Thyroid gland (tissue), 4 donors: ENCODE results near the gene TAS2R41. TPM values are rescaled to one million over a fixed set of nuclear protein-coding genes. Genes with fewer than 3 reads are reported as not detected.
"Not testable (repeated sequence)": the region's sequence is repeated elsewhere in the genome, so short reads cannot be mapped to it uniquely, and the experiment has no call there.

Source experiments
- DNase-seq, 2 donors: peaks; one replicate each; pipeline ENCODE4 v3.0.0-alpha.2; 2019
- H3K27ac ChIP-seq, 3 donors: fragments of 200-600 bp; sonication (generic); 1 replicate in 2 of 3; 2 replicates in 1 of 3; pipeline ENCODE4 v1.5.1; 2016 to 2019; ENCODE audit warnings: mild to moderate bottlenecking in 1 of 3, moderate library complexity in 1 of 3
- H3K27me3 ChIP-seq: fragments of 200-600 bp; sonication (generic); one replicate; pipeline ENCODE4 v1.5.1; 2019
- H3K36me3 ChIP-seq, 2 donors: fragments of 200-600 bp; sonication (generic); one replicate each; pipeline ENCODE4 v1.5.1; 2016 to 2019
- H3K4me1 ChIP-seq, 2 donors: fragments of 200-600 bp; sonication (generic); one replicate each; pipeline ENCODE4 v1.5.1; 2017 to 2019
- H3K4me3 ChIP-seq, 3 donors: fragments of 200-600 bp; sonication (generic); replicated peaks in 1 of 3; 1 replicate in 2 of 3; 2 replicates in 1 of 3; pipeline ENCODE4 v1.5.1; 2016; ENCODE audit warnings: mild to moderate bottlenecking in 1 of 3
- H3K9me3 ChIP-seq: fragments of 200-600 bp; sonication (generic); one replicate; pipeline ENCODE4 v1.5.1; 2017
- CTCF ChIP-seq, 6 experiments: fragments of 200-600 bp in 3 of 6; fragments of 450-650 bp in 3 of 6; sonication (generic) in 3 of 6; IDR thresholded peaks; one replicate each; pipeline ENCODE4 v1.5.1; 2016 to 2019; ENCODE audit warnings: antibody characterized with exemption in 6 of 6, mild to moderate bottlenecking in 2 of 6, inconsistent platforms in 1 of 6, moderate library complexity in 1 of 6
- POLR2A ChIP-seq, 2 donors: fragments of 450-650 bp; IDR thresholded peaks; one replicate each; pipeline ENCODE4 v1.6.1; 2017; ENCODE audit warnings: antibody characterized with exemption in 2 of 2, mild to moderate bottlenecking in 2 of 2, moderate library complexity in 1 of 2
- WGBS, 2 donors: methylation state at CpG; one replicate each; pipeline ENCODE4 v1.1.5; 2017; 5-methylcytosine and 5-hydroxymethylcytosine counted together
- intact Hi-C: fragments of 100-400 bp; cut with DNase I; formaldehyde crosslinking; loops from one replicate; pipeline ENCODE4 v1.15.1; 2023
- total RNA-seq, 4 donors: library from RNA; depleted of rRNA; stranded (reverse); fragments of >200 nt; gene quantifications; one replicate each; pipeline ENCODE4 v1.2.3, GENCODE V29; 2016

The TAS2R41 gene
- total RNA-seq, 4 donors from 2014 or later: not detected

GRCh38 chr7:143519411-143520131, 41.9 kb downstream of the TAS2R41 start:
- Histone ChIP-seq H3K4me1 (peaks cover 0 to 4% of the 10 kb centered on the region in 2 donors), H3K27ac (no peak overlapping the region), H3K9me3 (no peaks in the 10 kb centered on the region), H3K36me3 (no peaks in the 10 kb centered on the region), H3K4me3 (no peak overlapping the region), H3K27me3 (no peaks in the 10 kb centered on the region)
- DNase-seq: no peak
- WGBS, 2 donors: 64 to 72% methylated on average over 7 of the region's 7 CpGs
- TF ChIP-seq CTCF (IDR thresholded peaks at IDR 0.05): no peak
- TF ChIP-seq POLR2A (IDR thresholded peaks at IDR 0.05): no peak
- intact Hi-C loops: no loop called here

GRCh38 chr7:143522309-143522916, 44.7 kb downstream of the TAS2R41 start:
- H3K36me3 ChIP-seq, H3K4me3 ChIP-seq, H3K9me3 ChIP-seq, H3K27me3 ChIP-seq, intact Hi-C loops, H3K4me1 ChIP-seq, DNase-seq, H3K27ac ChIP-seq: not testable (repeated sequence)
- WGBS, 2 donors: no CpG with 5 or more reads among the region's 9 CpGs

Other genes starting within 250 kb of the TAS2R41 start
- 100 to 1,000 TPM; 147 to 319 (median 220) TPM for gene GSTK1, start 214.4 kb upstream of the TAS2R41 start, total RNA-seq
- gene TMEM139, start 192.9 kb upstream of the TAS2R41 start, total RNA-seq: 10 to 100 TPM in 2 of 4 donors, 1 to 10 TPM in 2; 6.6 to 50.2 (median 19.6) TPM
- 10 to 100 TPM; 13.0 to 21.7 (median 17.5) TPM for gene CASP2, start 189.5 kb upstream of the TAS2R41 start, total RNA-seq
- gene CLCN1, start 161.8 kb upstream of the TAS2R41 start, total RNA-seq: not detected
- gene FAM131B, start 115.2 kb upstream of the TAS2R41 start, total RNA-seq: under 1 TPM in 2 of 4 donors, not detected in 2; 0.11 to 0.54 TPM
- 10 to 100 TPM; 24.6 to 55.4 (median 31.3) TPM for gene ZYX, start 96.5 kb upstream of the TAS2R41 start, total RNA-seq
- gene EPHA1, start 69.0 kb upstream of the TAS2R41 start, total RNA-seq: 10 to 100 TPM in 3 of 4 donors, 1 to 10 TPM in 1; 7.5 to 22.4 (median 16.4) TPM
- not detected for gene TAS2R60, start 34.4 kb upstream of the TAS2R41 start, total RNA-seq
- gene CTAGE15, start 93.9 kb downstream of the TAS2R41 start, total RNA-seq: 1 to 10 TPM in 3 of 4 donors, not detected in 1; 1.0 to 5.9 (median 3.3) TPM
- 1 to 10 TPM; 1.0 to 2.4 (median 1.8) TPM for gene TCAF2, start 143.1 kb downstream of the TAS2R41 start, total RNA-seq